Ishikawa (cell line): ENCODE results near the gene RASL10B.

Experiments used
- CREB1 ChIP-seq: IDR thresholded peaks from 2 replicates; pipeline ENCODE4 v1.6.1; 2012; ENCODE audit warnings: low read depth
- EP300 ChIP-seq: IDR thresholded peaks from 2 replicates; pipeline ENCODE4 v1.6.1; 2012; ENCODE audit warnings: borderline replicate concordance
- TAF1 ChIP-seq: IDR thresholded peaks from 2 replicates; pipeline ENCODE4 v1.6.1; 2012; ENCODE audit warnings: low read depth, mild to moderate bottlenecking
- TCF12 ChIP-seq: IDR thresholded peaks from 2 replicates; pipeline ENCODE4 v1.6.1; 2012; ENCODE audit warnings: low read depth
- TEAD4 ChIP-seq: IDR thresholded peaks from 2 replicates; pipeline ENCODE4 v1.6.1; 2012
- YY1 ChIP-seq: IDR thresholded peaks from 2 replicates; pipeline ENCODE4 v1.6.1; 2012; ENCODE audit warnings: low read depth
- ZBTB7A ChIP-seq: IDR thresholded peaks from 2 replicates; pipeline ENCODE4 v1.6.1; 2012; ENCODE audit warnings: low read depth
- TF ChIP-seq, protein P1 (sequence below): IDR thresholded peaks from 2 replicates; pipeline ENCODE4 v1.6.1; 2012
- TF ChIP-seq, protein P2 (sequence below): IDR thresholded peaks from 2 replicates; pipeline ENCODE4 v1.6.1; 2012; ENCODE audit warnings: low read depth, mild to moderate bottlenecking

DNA sequence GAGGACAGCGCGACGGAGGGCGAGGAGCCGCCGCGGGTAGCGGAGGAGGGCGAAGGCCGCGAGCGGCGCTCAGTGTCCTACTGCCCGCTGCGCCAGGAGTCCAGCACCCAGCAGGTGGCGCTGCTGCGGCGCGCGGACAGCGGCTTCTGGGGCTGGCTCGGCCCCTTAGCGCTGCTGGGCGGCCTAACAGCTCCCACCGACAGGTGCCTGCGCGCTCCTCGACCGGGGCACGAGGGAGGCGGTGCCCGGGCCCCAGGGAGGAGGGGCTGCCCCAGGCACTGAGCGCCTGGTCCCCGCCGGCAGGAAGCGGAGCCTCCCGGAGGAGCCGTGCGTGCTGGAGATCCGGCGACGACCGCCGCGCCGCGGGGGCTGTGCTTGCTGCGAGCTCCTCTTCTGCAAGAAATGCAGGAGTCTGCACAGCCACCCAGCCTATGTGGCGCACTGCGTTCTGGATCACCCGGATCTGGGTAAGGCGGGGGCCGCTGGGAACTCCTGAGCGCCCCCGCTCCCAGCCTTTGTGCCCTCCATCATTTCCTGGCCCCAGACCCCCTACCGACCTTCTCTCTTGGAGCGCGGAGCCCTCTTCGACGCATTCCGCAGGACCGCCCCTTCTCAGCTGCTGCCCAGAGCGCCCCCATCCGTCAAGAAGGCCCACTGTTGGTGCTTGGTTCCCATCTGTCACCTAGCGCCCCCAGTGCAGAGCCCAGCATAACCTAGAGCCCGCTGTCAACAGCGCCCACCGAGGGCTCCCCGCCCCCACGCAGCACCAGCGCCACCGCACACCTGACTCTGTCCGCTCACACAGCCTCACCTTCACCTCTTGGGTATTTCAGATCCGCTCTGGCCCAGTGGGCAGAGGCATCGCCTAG is 32.9 kb downstream of the RASL10B start:
- no peak for TF ChIP-seq TAF1
- no peak for TF ChIP-seq ZBTB7A
- peak; percentile 14; the same call in 1 of the 2 replicates for TF ChIP-seq TCF12
- TF ChIP-seq TEAD4 = no peak
- TF ChIP-seq, protein P1, sequence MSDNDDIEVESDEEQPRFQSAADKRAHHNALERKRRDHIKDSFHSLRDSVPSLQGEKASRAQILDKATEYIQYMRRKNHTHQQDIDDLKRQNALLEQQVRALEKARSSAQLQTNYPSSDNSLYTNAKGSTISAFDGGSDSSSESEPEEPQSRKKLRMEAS = peak; percentile 93
- TF ChIP-seq CREB1 = no peak
- TF ChIP-seq, protein P2, sequence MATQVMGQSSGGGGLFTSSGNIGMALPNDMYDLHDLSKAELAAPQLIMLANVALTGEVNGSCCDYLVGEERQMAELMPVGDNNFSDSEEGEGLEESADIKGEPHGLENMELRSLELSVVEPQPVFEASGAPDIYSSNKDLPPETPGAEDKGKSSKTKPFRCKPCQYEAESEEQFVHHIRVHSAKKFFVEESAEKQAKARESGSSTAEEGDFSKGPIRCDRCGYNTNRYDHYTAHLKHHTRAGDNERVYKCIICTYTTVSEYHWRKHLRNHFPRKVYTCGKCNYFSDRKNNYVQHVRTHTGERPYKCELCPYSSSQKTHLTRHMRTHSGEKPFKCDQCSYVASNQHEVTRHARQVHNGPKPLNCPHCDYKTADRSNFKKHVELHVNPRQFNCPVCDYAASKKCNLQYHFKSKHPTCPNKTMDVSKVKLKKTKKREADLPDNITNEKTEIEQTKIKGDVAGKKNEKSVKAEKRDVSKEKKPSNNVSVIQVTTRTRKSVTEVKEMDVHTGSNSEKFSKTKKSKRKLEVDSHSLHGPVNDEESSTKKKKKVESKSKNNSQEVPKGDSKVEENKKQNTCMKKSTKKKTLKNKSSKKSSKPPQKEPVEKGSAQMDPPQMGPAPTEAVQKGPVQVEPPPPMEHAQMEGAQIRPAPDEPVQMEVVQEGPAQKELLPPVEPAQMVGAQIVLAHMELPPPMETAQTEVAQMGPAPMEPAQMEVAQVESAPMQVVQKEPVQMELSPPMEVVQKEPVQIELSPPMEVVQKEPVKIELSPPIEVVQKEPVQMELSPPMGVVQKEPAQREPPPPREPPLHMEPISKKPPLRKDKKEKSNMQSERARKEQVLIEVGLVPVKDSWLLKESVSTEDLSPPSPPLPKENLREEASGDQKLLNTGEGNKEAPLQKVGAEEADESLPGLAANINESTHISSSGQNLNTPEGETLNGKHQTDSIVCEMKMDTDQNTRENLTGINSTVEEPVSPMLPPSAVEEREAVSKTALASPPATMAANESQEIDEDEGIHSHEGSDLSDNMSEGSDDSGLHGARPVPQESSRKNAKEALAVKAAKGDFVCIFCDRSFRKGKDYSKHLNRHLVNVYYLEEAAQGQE = no peak
- no peak; the same call in 1 of the 2 replicates for TF ChIP-seq EP300
- TF ChIP-seq YY1 = no peak
